ENCODE data around the gene NEK10. TPM values are rescaled to one million over a fixed set of nuclear protein-coding genes. Genes with fewer than 3 reads are reported as not detected.

The NEK10 gene
- total RNA-seq, 2 experiments from 2014 or later: 0.28 to 1.3 TPM

DNA sequence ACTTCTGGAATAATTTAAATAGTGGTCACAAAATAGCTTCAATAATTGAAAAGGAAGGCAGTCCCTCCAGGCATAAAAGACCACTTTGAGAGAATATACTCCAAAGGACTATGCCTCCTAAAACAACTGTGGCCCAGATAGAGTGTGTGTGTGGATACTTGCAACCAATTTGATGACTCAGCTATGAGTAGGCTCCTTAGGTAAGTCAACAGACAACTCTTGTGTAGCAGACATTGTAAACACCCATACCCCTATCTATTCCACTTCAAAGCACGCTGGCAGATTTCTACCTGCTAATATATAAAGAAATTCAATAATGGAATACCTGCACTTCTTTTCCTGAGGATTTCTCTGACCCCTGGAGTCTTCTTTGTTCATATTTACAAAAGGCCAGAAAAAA lies 254.5 kb downstream of the NEK10 start:
- Histone ChIP-seq H3K9me3 (ENCODE audit: low read length) (no peaks in the 10 kb centered on the region), H3K4me1 (ENCODE audit: insufficient read depth, low read length, poor library complexity, severe bottlenecking) (no peaks in the 10 kb centered on the region), H3K79me2 (ENCODE audit: insufficient read depth, low read depth, low read length) (no peaks in the 10 kb centered on the region), H2AFZ (ENCODE audit: low read length) (no peak overlapping the region), H3K4me3 (ENCODE audit: low read depth, low read length, poor library complexity, severe bottlenecking) (no peak overlapping the region), H3K4me2 (ENCODE audit: low read length) (no peak overlapping the region), H4K20me1 (ENCODE audit: insufficient read depth, low read length) (no peaks in the 10 kb centered on the region), H3K36me3 (ENCODE audit: insufficient read depth, low read length) (no peaks in the 10 kb centered on the region), H3K9me2 (ENCODE audit: insufficient read depth, low read length) (no peaks in the 10 kb centered on the region), H3K27ac (ENCODE audit: low read depth, low read length, poor library complexity, severe bottlenecking) (no peak overlapping the region)
- CTCF ChIA-PET (ENCODE audit: unreplicated experiment): no interaction called here
- POLR2A ChIA-PET: interaction anchor here (0.6 to 0.7 kb wide), 2 partner anchors 10 to 1292 kb away, joined by 3 read pairs; no protein-coding TSS in a partner anchor
- TF ChIP-seq, protein P1, sequence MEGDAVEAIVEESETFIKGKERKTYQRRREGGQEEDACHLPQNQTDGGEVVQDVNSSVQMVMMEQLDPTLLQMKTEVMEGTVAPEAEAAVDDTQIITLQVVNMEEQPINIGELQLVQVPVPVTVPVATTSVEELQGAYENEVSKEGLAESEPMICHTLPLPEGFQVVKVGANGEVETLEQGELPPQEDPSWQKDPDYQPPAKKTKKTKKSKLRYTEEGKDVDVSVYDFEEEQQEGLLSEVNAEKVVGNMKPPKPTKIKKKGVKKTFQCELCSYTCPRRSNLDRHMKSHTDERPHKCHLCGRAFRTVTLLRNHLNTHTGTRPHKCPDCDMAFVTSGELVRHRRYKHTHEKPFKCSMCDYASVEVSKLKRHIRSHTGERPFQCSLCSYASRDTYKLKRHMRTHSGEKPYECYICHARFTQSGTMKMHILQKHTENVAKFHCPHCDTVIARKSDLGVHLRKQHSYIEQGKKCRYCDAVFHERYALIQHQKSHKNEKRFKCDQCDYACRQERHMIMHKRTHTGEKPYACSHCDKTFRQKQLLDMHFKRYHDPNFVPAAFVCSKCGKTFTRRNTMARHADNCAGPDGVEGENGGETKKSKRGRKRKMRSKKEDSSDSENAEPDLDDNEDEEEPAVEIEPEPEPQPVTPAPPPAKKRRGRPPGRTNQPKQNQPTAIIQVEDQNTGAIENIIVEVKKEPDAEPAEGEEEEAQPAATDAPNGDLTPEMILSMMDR (conservative IDR thresholded peaks at IDR 0.05; ENCODE audit: low read length): no peak
- TF ChIP-seq EZH2phosphoT487 (IDR thresholded peaks at IDR 0.05; ENCODE audit: borderline replicate concordance, low read depth, low read length): no peak
- no peak for DNase-seq (ENCODE audit: low spot score)
- intact Hi-C loops (cut with micrococcal nuclease; ENCODE audit: unreplicated experiment): no loop called here
- no TSS peak for BruUV-seq (replicated peaks)

DNA sequence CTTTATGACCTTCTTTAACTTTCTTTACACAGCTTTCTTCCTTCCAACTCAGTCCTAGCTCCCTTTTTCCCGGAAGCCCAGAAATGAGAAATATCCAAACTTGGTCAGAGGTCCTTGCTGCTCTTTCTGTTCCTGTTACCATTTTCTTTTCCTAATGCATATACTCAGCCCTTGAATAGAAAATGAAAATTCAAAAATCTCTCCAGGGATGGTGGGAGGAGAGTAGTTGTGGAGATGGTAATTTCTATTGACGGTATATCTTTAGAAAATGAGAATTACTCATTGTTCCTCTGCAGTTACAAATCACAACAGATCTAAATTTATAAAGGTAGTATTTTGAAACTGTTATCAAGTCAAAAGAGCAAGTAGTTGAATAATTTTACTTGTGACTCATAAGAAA lies 255.1 kb downstream of the NEK10 start:
- Histone ChIP-seq H3K79me2 (ENCODE audit: insufficient read depth, low read depth, low read length) (no peaks in the 10 kb centered on the region), H3K9me3 (ENCODE audit: low read length) (no peaks in the 10 kb centered on the region), H4K20me1 (ENCODE audit: insufficient read depth, low read length) (no peaks in the 10 kb centered on the region), H3K4me1 (ENCODE audit: insufficient read depth, low read length, poor library complexity, severe bottlenecking) (no peaks in the 10 kb centered on the region), H3K4me2 (ENCODE audit: low read length) (no peak overlapping the region), H3K9me2 (ENCODE audit: insufficient read depth, low read length) (no peaks in the 10 kb centered on the region), H3K27ac (ENCODE audit: low read depth, low read length, poor library complexity, severe bottlenecking) (no peak overlapping the region), H2AFZ (ENCODE audit: low read length) (no peak overlapping the region), H3K4me3 (ENCODE audit: low read depth, low read length, poor library complexity, severe bottlenecking) (no peak overlapping the region), H3K36me3 (ENCODE audit: insufficient read depth, low read length) (no peaks in the 10 kb centered on the region)
- TF ChIP-seq, protein P1 (conservative IDR thresholded peaks at IDR 0.05; ENCODE audit: low read length): no peak
- no peak for TF ChIP-seq EZH2phosphoT487 (IDR thresholded peaks at IDR 0.05; ENCODE audit: borderline replicate concordance, low read depth, low read length)
- CTCF ChIA-PET (ENCODE audit: unreplicated experiment): no interaction called here
- intact Hi-C loops (cut with micrococcal nuclease; ENCODE audit: unreplicated experiment): no loop called here
- no peak for DNase-seq (ENCODE audit: low spot score)
- BruUV-seq (replicated peaks): no TSS peak
- POLR2A ChIA-PET: no interaction called here

DNA sequence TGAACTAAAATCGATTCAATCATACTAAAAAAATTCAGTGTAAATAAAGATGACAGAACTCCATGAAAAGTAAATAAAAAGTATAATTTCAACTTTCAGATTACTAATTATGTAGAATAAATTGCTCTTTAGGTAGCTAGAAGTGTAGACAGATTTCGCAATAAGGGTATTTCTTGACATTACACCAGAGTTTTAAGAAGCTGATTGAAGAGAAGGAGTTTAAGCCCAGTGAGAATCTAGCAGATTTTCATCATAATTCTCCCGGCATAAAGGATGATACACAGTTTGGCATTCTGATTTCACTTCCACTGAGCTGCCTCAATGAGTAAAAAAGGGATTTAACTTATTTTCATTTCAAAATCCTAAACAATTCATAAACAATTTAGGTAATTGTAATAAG lies 259.2 kb downstream of the NEK10 start:
- ChIA-PET POLR2A (no interaction called here), CTCF (ENCODE audit: unreplicated experiment) (no interaction called here)
- Histone ChIP-seq H3K36me3 (ENCODE audit: insufficient read depth, low read length) (no peaks in the 10 kb centered on the region), H3K79me2 (ENCODE audit: insufficient read depth, low read depth, low read length) (no peaks in the 10 kb centered on the region), H3K4me2 (ENCODE audit: low read length) (no peak overlapping the region), H3K4me3 (ENCODE audit: low read depth, low read length, poor library complexity, severe bottlenecking) (no peak overlapping the region), H4K20me1 (ENCODE audit: insufficient read depth, low read length) (no peaks in the 10 kb centered on the region), H3K9me2 (ENCODE audit: insufficient read depth, low read length) (no peaks in the 10 kb centered on the region), H2AFZ (ENCODE audit: low read length) (no peak overlapping the region), H3K4me1 (ENCODE audit: insufficient read depth, low read length, poor library complexity, severe bottlenecking) (no peaks in the 10 kb centered on the region), H3K27ac (ENCODE audit: low read depth, low read length, poor library complexity, severe bottlenecking) (no peak overlapping the region), H3K9me3 (ENCODE audit: low read length) (no peaks in the 10 kb centered on the region)
- BruUV-seq (replicated peaks): no TSS peak
- no peak for DNase-seq (ENCODE audit: low spot score)
- no peak for TF ChIP-seq EZH2phosphoT487 (IDR thresholded peaks at IDR 0.05; ENCODE audit: borderline replicate concordance, low read depth, low read length)
- TF ChIP-seq, protein P1 (conservative IDR thresholded peaks at IDR 0.05; ENCODE audit: low read length): no peak
- intact Hi-C loops (cut with micrococcal nuclease; ENCODE audit: unreplicated experiment): no loop called here

Measured in OCI-LY7 (cell line).